EL (cell line): ENCODE results near the gene ACADVL.
"Not testable (repeated sequence)": the region's sequence is repeated elsewhere in the genome, so short reads cannot be mapped to it uniquely, and the experiment has no call there.

Source experiments
- DNase-seq: peaks from one replicate; pipeline ENCODE4 v3.0.0-alpha.2; 2016

ACADVL gene

DNA sequence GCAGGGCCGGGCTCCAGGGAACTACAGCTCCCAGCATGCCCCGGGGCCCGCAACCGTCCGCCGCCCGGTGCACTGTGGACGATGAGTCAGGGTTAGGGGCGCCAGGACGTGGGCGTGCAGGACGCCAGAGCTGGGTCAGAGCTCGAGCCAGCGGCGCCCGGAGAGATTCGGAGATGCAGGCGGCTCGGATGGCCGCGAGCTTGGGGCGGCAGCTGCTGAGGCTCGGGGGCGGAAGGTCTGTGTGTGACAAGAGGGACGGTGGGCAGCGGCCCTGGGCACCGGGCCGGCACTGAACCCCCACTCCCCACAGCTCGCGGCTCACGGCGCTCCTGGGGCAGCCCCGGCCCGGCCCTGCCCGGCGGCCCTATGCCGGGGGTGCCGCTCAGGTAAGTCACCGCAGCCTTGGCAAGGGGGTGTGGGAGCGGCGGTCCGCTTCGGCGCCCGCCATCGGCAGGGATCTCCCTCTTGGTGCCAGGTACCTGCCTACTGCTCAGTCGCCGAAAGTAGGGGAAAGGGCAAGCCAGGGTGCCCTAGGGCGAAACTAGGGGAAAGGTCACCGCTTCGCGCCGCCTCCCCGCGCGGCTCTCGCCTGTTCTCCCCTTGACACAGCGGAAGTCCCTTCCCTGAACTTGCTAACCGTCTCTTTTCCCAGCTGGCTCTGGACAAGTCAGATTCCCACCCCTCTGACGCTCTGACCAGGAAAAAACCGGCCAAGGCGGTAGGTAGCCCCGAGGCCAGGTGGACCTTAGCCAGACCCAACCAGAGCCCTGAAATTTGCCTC, at the start of gene ACADVL, which contains the start of gene DLG4:
Gene ACADVL (plus strand): TSS at position 127 of the 781 bp plus-strand sequence. CDS start 47 bp downstream, at position 174.
Gene DLG4 (minus strand): TSS at position 25 of the 781 bp plus-strand sequence.
- peak; percentile 93 for DNase-seq

GRCh38 chr17:7172522-7173191, 47.1 kb upstream of the ACADVL start:
- not testable (repeated sequence) for DNase-seq

GRCh38 chr17:7173687-7174602, 45.8 kb upstream of the ACADVL start:
- DNase-seq: no peak

GRCh38 chr17:7174603-7175326, 45.0 kb upstream of the ACADVL start:
- no peak for DNase-seq

DNA sequence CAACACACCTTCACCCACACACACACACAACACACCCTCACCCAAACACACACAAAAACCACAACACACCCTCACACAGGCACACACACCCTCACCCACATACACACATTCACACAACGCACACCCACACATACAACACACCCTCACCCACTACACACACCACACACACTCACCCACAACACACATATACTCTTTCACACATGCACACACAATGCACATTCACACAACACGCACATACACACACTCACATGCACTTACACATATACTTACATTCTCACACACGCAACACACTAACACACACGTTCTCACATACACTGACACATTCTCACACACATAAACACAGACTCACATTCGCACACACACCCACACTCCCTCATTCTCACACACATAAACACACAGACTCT, 44.4 kb upstream of the ACADVL start:
- no peak for DNase-seq

GRCh38 chr17:7176107-7176840, 43.5 kb upstream of the ACADVL start:
- no peak for DNase-seq

DNA sequence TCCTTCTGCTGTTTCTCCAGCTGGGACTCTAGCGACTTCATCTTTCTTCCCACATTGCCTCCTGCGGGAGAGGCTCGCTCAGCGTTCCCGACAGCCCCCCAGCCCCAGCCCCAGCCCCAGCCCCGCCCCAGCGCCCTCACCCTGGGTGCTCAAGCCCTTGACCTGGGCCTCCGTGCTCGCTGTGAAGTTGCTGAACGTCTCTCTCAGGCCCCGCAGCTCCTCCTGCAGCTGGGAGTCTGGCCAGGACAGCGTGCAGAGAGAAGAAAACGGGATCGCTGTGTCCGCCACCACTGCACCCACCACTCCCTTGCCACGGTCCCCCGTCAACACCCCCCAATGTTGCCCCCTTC, 42.9 kb upstream of the ACADVL start:
- no peak for DNase-seq

DNA sequence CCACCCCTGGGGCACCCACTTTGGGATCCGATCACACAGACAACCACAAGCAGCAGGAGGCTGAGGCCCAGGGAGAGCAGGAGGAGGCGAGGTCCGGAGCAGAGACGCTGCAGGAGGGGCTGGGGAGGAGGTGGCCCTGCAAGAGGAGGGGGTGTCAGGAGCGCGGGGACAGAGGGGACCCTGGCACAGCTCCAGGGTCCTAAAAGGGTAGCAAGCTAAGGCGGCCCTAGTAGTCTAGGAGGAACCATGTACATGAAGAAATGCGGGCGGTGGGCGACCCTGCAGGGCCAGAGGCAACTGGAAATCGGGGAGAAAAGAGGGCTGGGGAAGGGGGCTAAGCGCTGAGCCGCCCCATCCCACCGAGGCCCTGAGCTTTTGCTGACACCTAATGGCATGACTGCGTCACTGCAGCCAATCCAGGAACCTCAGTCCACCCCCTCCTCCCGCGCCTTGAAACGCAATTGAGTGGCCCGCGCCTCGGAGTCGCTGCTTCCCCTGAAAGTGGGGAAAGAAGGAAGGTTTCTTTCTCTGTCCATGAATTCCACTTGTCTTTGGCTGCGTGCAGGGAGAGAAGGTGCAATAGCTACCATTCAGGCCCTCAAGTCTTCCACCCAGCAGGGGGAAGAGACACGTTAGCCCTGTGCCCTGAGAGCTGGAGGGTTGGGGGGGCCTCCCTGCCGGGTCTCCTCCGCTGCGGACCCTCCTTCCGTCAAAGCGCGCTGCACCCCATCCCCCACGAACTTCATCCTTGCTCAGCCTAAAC, 42.4 kb upstream of the ACADVL start:
- peak; percentile 74 for DNase-seq

GRCh38 chr17:7177954-7178477, 41.7 kb upstream of the ACADVL start:
- DNase-seq: peak; percentile 56

GRCh38 chr17:7178973-7179316, 40.8 kb upstream of the ACADVL start:
- no peak for DNase-seq

DNA sequence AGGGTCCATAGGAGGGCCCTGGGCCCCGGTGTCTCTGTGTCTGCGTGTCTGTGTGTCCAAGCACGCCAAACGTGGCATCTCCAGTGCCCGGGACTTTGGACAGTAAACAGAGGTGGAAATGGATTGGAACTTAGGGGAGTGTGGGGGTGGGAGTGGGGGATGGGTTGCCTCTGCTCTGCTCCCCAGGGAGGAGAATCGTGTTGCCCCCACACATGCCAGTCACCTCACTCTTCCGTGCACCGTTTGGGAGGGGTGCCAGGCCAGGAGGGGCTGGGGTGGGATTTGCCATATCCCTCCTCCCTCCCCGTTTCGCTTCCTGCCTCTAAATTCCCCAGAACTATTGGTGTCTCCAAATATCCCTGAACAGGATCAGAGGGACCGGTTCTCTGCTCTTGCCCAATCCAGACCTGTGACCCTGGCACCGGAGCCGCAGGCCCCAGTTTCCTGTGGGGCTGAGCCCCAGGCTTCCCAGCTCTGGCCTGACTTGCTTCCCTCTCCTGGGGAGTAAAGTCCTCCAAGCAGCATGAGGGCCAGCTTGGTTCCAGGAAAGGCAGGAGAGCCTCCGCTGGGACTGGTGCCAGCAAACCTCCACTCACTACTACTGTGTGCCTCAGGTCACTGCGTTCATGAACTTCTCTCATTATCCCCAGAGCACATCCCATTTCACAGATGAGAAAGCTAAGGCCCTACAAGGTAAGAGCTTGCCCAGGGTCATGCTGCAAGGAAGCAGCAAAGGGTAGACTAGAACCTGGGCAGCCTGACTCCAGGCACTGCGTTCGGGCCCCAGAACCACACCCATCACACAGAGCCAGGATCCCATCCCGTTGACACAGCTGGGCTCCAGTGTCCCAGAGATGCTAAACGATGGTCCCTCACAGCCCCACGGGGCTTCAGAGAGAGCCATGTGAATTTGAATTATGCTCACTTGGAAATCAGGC, 40.2 kb upstream of the ACADVL start, which contains the start of gene ASGR1:
Gene ASGR1 (minus strand): TSS at position 54 of the 938 bp plus-strand sequence. CDS start 807 bp downstream, outside the sequence.
- no peak for DNase-seq

DNA sequence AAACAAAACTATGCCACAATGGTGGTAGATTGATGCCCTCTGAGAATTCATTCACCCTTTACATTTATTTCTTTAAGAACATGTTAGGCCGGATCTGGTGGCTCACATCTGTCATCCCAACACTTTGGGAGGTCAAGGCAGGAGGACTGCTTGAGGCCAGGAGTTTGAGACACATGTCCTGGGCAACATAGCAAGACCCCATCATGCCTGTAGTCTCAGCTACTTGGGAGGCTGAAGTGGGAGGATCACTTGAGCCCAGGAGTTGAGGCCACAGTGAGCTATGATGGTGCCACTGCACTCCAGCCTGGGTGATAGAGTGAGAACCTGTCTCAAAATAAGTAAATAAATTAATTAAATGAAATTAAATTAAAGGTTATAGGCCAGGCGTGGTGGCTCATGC, 37.6 kb upstream of the ACADVL start:
- DNase-seq: not testable (repeated sequence)

DNA sequence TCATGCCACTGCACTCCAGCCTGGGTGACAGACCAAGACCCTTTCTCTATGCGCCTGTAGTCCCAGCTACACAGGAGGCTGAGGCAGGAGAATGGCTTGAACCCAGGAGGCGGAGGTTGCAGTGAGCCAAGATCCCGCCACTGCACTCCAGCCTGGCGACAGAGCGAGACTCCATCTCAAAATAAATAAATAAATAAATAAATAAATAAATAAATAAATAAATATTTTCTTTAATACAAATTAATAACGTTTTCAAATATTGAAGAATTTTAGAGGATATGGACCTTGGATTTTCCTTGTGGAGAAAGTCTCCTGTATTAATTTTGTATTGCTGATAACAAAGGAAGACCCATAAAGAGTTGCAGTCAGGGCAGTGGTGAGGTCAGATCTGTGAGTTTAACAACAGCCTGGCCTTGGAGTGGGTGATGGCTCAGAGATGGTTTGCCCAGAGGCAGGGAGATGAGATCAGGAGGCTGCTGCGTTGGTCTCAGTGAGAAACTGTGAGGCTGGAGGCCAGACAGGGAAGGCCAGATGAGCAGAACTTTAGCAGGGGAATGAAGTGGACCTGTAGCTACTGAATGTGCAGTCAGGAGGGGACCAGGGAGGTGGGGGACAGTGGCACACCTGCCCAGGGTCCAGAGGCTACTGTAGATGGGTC, 36.2 kb upstream of the ACADVL start:
- no peak for DNase-seq

DNA sequence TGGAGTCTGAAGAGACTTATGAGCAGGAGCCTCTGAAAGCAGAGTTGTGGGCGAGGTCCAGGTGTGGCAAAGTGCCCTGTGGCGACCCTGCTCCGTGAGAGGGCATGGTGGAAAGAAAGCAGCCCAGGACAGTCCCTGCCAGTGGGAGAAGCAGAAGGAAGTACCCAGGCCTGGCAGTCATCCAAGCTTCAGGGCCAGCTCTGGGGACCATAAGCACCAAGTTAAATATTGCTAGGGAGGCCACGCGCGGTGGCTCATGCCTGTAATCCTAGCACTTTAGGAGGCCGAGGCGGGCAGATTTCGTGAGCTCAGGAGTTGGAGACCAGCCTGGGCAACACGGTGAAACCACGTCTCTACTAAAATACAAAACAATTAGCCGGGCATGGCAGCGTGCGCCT, 35.6 kb upstream of the ACADVL start:
- no peak for DNase-seq

DNA sequence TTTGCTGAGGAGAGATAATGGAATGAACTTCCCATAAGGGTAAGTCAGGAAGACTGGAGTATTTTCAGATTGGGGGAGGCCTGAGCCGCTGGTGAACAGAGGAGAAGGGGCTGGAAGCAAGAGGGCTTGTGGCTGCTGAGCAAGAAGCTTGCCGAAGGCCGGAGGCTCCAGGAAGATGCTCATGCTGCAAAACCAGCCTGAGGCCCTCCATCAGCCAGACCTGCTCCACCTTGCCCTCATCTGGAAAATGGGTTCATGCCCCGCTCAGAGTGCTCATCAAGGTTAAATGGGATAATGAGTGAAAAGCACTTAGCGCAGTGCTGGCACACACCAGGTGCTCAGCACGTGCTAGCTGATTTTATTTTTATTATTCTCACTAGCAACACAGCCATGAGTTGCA, 35.1 kb upstream of the ACADVL start:
- no peak for DNase-seq

DNA sequence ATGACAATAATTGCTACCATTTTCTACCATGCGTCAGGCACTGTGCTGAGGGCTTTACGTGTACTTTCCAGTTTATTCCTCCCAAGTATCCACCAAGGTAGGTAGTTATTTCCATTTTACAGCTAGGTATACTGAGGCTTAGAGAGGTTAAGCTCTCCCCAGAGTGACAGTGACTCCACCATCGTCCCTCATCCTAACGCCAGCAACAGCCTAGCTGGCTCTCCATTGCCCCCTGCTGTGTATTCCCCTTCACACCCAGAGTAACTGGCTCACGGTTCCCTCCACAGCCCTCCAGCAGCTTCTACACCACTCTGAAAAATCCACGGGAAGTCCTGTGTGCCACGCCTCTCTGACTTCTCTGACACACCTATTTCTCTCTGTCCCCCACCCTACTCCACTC, 33.5 kb upstream of the ACADVL start:
- no peak for DNase-seq

DNA sequence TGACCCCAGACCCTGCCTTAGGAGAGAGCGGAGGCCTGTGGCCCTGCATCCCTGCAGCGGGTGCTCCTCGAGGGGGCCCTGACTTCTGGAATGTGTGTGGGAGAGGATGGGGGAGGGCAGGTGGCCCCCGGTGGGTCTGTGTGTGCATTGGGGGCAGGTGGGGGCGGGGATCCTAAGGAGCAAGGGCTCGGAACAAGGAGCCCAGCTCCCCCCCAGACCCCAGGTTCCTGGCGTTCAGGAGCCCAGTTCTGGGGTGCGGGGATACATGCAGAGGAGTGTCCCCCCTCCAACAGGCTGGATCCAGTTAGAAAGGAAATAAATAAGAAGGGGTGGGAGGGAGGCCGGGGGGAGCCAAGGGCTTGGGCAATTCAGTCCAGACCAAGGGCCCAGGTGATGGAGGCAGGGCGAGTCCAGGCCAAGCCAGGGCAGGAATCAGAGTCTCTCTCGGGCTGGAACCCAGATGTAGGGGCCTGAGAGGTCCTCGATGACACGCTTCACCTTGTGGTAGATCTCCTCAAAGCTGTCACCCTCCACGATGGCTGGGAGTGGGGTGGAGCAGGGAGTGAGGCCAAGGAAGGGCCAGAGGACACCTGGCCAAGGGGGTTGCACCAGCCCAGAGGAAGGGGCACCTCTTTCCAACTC, 29.3 kb upstream of the ACADVL start:
- DNase-seq: no peak

- no peak for DNase-seq
Measured at GRCh38 chr17:7191069-7191468, 28.7 kb upstream of the ACADVL start.
